Activated B cell treated with CpG ODN at 0.5 μM for 24 hours (primary cell): ENCODE data around the gene ELANE. TPM values are rescaled to one million over a fixed set of nuclear protein-coding genes. Genes with fewer than 3 reads are reported as not detected.

Experiments used
- ATAC-seq: fragments of 200-7000 bp; cut with Tn5 transposase; one replicate; pipeline ENCODE4 v1.10.0; 2021; ENCODE audit warnings: low read depth, mild to moderate bottlenecking, moderate library complexity
- CTCF ChIA-PET: fragments of 350-600 bp; sonication (Branson Sonifier 250); formaldehyde crosslinking; loops from one replicate; lab custom pipeline; 2021; ENCODE audit warnings: antibody characterized with exemption; lab: Charles Lee
- POLR2A ChIA-PET: fragments of 350-600 bp; sonication (Branson Sonifier 250); formaldehyde crosslinking; loops from one replicate; lab custom pipeline; 2021; ENCODE audit warnings: antibody characterized with exemption; lab: Charles Lee
- DNase-seq: peaks from one replicate; pipeline ENCODE4 v3.0.0; 2022
- H3K27ac Mint-ChIP-seq: one replicate; pipeline ENCODE4 v1.8.0; 2020; ENCODE audit warnings: mixed read lengths
- H3K27me3 Mint-ChIP-seq: one replicate; pipeline ENCODE4 v1.8.0; 2021; ENCODE audit warnings: mixed read lengths
- H3K36me3 Mint-ChIP-seq: one replicate; pipeline ENCODE4 v1.8.0; 2021; ENCODE audit warnings: low read depth, mixed read lengths
- H3K4me1 Mint-ChIP-seq: one replicate; pipeline ENCODE4 v1.8.0; 2021; ENCODE audit warnings: mixed read lengths
- H3K4me3 Mint-ChIP-seq: one replicate; pipeline ENCODE4 v1.8.0; 2020; ENCODE audit warnings: mild to moderate bottlenecking, mixed read lengths
- H3K9me3 Mint-ChIP-seq: one replicate; pipeline ENCODE4 v1.8.0; 2020; ENCODE audit warnings: mixed read lengths
- intact Hi-C: fragments of 100-400 bp; cut with micrococcal nuclease; formaldehyde crosslinking; loops from one replicate; pipeline ENCODE4 v1.15.1; 2024
- total RNA-seq: library from RNA; stranded (reverse); gene quantifications from 2 replicates; pipeline ENCODE4 v1.2.3, GENCODE V29; 2022
- TF ChIP-seq, protein P1 (sequence below): fragments of 200-600 bp; IDR thresholded peaks from one replicate; pipeline ENCODE4 v1.8.0; 2022; ENCODE audit warnings: antibody characterized with exemption, mild to moderate bottlenecking

ELANE gene
- total RNA-seq, 1 donor from 2014 or later, result not detected

GRCh38 chr19:811506-812048, 40.5 kb upstream of the ELANE start:
- no peak for DNase-seq
- ATAC-seq, result no peak
- TF ChIP-seq, protein P1, sequence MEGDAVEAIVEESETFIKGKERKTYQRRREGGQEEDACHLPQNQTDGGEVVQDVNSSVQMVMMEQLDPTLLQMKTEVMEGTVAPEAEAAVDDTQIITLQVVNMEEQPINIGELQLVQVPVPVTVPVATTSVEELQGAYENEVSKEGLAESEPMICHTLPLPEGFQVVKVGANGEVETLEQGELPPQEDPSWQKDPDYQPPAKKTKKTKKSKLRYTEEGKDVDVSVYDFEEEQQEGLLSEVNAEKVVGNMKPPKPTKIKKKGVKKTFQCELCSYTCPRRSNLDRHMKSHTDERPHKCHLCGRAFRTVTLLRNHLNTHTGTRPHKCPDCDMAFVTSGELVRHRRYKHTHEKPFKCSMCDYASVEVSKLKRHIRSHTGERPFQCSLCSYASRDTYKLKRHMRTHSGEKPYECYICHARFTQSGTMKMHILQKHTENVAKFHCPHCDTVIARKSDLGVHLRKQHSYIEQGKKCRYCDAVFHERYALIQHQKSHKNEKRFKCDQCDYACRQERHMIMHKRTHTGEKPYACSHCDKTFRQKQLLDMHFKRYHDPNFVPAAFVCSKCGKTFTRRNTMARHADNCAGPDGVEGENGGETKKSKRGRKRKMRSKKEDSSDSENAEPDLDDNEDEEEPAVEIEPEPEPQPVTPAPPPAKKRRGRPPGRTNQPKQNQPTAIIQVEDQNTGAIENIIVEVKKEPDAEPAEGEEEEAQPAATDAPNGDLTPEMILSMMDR, result no peak
- Mint-ChIP-seq H3K27ac (no peak overlapping the region), H3K4me3 (no peak overlapping the region), H3K4me1 (no peaks in the 10 kb centered on the region), H3K9me3 (peaks cover 2% of the 10 kb centered on the region), H3K27me3 (no peaks in the 10 kb centered on the region), H3K36me3 (peaks cover 62% of the 10 kb centered on the region)
- ChIA-PET POLR2A (no interaction called here), CTCF (no interaction called here)
- intact Hi-C loops, result no loop called here

GRCh38 chr19:812049-812746, 39.9 kb upstream of the ELANE start:
- POLR2A ChIA-PET, result no interaction called here
- Mint-ChIP-seq H3K9me3 (peaks cover 4% of the 10 kb centered on the region), H3K4me3 (no peak overlapping the region), H3K4me1 (no peaks in the 10 kb centered on the region), H3K27ac (no peak overlapping the region), H3K27me3 (no peaks in the 10 kb centered on the region), H3K36me3 (peaks cover 56% of the 10 kb centered on the region)
- ATAC-seq, result no peak
- TF ChIP-seq, protein P1, result no peak
- no peak for DNase-seq
- CTCF ChIA-PET, result no interaction called here
- intact Hi-C loops, result no loop called here

DNA sequence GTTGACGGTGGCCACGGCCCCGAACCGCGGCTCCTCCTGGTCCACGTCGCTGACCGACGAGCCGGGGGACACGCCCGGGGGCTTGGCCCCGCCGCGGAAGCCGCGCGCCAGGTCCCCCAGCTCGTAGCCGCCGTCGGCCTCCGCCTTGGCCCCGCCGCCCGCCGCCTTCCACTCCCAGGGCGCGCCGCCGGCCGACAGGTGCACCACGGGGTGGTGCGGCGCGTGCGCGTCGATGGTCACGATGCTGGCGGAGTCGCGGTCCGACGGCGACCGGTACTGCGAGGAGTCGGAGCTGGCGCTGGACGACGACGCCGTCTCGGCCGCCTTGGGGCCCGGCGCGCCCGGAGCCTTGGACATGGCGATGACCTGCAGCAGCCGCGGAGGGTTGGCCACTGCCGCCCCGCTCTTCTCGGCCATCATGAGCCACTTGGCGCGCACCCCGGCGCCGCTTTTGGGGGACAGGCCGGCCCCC, 39.3 kb upstream of the ELANE start:
- Mint-ChIP-seq H3K4me3 (no peak overlapping the region), H3K27ac (no peak overlapping the region), H3K36me3 (peaks cover 50% of the 10 kb centered on the region), H3K9me3 (peaks cover 4% of the 10 kb centered on the region), H3K27me3 (no peaks in the 10 kb centered on the region), H3K4me1 (no peaks in the 10 kb centered on the region)
- ChIA-PET CTCF (no interaction called here), POLR2A (no interaction called here)
- intact Hi-C loops, result no loop called here
- ATAC-seq (no peak), DNase-seq (no peak)
- TF ChIP-seq, protein P1, result no peak

DNA sequence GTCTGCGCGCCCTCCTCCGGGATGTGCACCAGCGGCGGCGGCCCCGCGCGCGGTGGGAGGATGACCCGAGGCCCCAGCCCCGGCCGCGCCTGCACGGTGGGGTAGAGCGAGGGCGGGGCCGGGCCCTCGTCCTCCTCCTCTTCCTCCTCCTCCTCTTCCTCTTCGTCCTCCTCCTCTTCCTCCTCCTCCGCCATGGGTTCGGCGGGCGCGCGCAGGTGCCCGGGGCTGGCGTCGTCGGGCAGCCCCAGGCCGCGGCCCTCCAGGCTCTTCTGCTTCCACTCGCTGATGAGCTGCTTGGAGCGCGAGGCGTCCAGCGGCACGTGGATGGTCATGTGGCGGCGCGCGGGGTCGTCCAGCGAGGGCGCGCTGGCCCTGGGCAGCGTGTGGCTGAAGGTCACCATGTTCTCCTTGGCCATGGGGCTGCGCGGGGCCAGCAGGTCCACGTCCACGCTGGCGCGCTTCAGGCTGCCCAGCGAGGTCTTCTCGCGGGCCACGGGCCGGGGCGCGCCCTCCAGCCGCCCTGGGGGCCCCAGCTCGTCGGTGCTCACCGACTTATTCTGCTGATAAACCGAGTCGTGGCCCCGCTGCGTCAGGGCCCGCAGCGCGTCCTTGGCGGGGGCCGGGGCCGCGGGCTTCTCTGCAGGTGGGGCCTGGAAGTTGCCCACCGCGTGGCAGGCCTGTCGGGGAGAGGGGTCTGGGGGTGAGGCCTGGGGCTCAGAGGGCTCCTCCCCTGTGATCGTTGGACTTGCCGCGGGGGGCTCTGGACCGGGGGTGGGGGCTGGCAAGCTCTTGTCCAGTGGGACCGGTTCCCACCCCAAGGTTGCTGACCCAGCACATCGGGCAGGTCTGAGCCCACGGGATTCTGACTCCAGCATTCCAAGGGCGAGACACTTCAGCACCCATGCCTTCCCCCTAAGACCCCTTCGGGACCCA, 38.6 kb upstream of the ELANE start:
- DNase-seq (no peak), ATAC-seq (no peak)
- no peaks in the 10 kb centered on the region for H3K4me1 Mint-ChIP-seq
- peaks cover 46% of the 10 kb centered on the region for H3K36me3 Mint-ChIP-seq
- intact Hi-C loops, result no loop called here
- H3K9me3 Mint-ChIP-seq, result peaks cover 4% of the 10 kb centered on the region
- POLR2A ChIA-PET, result no interaction called here
- no peak overlapping the region for H3K4me3 Mint-ChIP-seq
- CTCF ChIA-PET, result no interaction called here
- H3K27ac Mint-ChIP-seq, result no peak overlapping the region
- TF ChIP-seq, protein P1, result no peak
- no peaks in the 10 kb centered on the region for H3K27me3 Mint-ChIP-seq
